ENCODE results near the gene ZNF324B.
A peak's percentile ranks its signal among the peaks of the same experiment; 100 is the strongest.

Gene ZNF324B

DNA sequence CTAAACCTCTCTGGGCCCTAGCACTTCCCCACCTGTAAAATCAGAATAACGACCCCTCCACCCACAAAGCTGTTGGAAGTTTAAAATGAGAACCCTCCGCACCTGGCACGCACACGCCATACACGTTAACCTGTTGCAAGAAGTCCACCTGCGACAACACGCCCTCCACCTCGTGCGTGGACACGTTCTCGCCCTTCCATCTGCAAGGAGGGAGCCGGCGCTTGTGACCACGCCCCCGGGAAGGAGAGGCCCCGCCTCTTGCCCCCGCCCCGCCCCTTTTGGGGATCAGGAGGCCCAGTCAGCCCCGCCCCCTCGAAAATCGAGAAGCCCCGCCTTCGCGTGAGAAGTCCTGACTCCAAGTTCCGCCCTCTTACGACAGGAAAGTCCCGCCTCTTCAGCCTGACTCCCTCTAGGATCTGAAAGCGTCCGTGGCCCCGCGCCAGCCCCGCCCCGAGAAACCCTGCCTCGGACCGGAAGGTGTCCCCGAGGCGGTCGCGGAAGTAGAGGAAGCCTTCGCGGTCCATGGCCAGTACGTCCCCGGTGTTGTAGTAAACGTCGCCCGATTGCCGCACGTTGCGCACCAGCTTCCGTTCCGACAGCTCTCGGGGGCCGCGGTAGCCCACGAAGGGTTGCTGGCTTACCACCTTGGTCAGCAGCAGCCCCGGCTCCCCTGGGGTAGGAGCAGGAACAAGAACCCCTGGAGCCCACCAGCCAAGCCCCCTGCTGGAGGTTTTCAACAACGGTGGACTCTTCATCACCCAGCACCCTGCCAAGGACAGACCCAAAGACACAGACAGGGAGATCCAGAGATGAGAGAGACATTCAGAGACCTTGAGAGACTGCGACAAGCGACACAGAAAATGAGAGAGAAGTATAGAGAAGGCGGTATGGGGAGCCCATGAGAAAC is 47.9 kb downstream of the ZNF324B start:
- H3K4me3 ChIP-seq (ENCODE audit: low read depth, low read length), result peak overlapping the region; percentile 72
- TF ChIP-seq, protein P1, sequence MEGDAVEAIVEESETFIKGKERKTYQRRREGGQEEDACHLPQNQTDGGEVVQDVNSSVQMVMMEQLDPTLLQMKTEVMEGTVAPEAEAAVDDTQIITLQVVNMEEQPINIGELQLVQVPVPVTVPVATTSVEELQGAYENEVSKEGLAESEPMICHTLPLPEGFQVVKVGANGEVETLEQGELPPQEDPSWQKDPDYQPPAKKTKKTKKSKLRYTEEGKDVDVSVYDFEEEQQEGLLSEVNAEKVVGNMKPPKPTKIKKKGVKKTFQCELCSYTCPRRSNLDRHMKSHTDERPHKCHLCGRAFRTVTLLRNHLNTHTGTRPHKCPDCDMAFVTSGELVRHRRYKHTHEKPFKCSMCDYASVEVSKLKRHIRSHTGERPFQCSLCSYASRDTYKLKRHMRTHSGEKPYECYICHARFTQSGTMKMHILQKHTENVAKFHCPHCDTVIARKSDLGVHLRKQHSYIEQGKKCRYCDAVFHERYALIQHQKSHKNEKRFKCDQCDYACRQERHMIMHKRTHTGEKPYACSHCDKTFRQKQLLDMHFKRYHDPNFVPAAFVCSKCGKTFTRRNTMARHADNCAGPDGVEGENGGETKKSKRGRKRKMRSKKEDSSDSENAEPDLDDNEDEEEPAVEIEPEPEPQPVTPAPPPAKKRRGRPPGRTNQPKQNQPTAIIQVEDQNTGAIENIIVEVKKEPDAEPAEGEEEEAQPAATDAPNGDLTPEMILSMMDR (IDR thresholded peaks at IDR 0.05; ENCODE audit: low read depth, low read length, missing control alignments), result peak; percentile 20
- peak; percentile 96 for DNase-seq (ENCODE audit: low read depth)

DNA sequence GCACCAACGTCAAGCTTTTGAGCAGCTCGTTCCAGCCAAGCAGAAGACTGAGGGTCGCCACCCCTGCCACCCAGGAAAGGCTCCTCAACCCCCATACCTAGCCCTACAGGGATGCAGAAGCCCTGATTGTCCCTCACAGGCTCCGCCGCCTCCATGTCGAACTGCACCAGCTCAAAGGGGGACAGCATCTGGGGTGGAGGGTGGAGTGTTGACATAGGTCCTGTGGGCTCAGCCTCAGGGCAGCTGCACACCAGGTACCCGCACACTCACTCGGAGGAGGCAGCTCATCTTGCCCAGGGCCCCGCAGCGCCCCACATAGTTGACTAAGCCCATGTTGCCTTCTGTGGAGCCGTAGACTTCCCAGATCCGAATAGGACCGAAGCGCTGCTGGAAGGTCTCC is 48.8 kb downstream of the ZNF324B start:
- DNase-seq (ENCODE audit: low read depth), result no peak
- H3K4me3 ChIP-seq (ENCODE audit: low read depth, low read length), result peak overlapping the region; percentile 62; the same call in 1 of the 2 replicates
- TF ChIP-seq, protein P1 (IDR thresholded peaks at IDR 0.05; ENCODE audit: low read depth, low read length, missing control alignments), result no peak
